MV-4-11 (cell line): ENCODE data around the gene NRL.

Experiments used
- DNase-seq: peaks from one replicate; lab custom pipeline; 2025; lab: John Stamatoyannopoulos, UW

Gene NRL

DNA sequence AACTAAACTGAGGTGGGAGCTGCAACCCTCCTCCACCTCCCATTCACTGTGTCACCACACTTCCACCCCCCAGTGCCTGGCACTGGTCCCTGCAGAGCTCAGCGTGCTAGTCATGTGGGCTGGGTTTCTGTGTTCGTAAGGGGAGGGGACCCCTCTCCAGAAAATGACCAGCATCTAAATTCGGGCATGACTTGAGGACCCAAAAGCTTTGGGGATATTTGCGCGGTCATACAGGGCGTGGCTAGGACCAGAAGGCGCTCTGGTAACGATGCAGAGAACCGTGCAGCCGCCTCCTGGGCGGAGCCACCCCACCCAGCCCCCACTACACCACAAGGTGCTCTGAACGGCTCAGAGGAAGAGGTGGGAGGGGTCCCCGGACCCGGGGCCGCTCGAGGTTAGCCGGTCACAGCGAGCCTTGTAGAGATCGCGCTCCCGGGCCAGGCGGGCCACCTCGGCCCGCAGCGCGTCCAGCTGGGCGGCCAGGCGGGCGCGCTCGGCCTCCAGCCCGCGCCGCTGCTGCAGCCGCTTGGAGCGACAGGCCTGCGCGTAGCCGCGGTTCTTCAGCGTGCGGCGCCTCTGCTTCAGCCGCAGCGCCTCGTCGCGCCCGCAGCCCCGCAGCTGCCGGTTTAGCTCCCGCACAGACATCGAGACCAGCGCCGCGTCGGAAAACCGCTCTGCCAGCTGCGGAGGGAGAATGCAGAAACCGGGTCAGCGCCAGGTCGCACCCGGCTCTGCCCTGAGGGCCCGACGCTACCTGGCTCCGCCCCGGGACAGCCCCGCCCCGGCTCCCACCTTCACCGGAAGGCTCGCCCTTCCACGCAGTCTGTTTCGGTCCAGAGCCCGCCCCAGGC lies 33.6 kb downstream of the NRL start:
- DNase-seq, result no peak

DNA sequence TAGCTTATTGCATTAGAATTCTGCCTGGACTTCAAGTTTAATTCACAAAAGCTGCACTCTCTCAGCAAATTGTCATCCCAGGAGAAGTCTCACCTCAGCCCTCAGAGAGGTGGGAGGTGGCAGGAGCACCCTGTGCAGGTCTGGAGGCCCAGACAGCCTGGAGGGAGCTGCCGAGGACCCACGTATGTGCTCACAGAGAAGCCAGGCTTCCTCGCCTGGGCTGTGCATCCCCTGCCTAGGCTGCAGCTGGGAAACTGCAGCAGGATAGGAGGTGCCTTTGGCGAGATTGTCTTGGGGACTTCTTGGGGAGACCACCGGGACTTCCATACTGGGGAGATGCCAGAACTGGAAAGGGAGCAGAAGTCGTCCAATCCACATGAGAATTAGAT lies 34.6 kb downstream of the NRL start:
- DNase-seq, result no peak

DNA sequence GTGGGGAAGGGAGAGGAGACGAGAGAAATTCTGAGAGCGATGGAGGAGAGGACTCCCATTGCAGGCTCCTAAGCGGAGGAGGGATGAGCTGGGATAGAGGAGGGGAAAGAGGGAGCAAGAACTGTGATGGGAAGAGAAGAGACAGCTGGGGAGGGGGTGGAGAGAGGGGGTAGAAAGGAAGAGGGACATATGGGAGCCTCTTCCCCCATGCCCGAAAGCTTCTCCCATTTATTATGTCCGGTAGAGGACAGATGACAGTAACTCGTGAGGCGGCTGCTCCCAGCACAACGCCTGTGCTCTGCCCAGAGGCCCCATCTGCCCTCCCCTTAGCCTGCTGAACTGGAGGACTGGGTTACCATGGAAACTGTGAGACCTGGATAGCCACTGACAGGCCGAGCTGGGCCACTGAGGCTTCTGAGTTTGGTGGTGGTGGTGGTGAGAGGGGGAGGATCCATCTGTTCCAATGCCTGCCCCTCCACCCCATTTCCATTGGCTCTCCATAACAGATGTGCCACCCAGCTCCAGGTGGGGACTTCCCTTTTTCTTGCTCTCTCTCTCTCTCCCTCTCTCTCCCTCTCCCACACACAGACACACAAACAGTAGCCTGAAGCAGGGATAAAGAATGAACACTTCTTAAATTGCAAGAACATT lies 35.1 kb downstream of the NRL start:
- DNase-seq, result peak; percentile 16

DNA sequence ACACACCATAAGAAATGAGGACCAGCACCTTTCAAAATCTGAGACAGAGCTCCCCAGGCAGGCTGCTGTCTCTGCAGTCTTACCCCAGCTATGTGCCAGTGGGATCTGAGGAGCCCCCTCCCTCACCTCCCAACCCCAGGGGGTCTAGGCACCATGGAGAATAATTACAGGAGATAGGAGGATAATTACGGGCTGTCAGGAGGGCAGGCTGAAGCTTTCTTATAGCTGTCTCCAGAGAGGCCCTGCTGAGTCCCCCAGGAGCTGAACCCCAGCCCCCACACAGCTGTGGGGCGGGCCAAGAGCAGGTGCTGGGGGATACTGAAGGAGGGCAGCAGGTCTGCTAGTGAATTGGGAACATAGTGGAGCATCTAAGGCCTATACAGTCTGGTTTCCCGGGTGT lies 36.6 kb downstream of the NRL start:
- DNase-seq, result no peak

DNA sequence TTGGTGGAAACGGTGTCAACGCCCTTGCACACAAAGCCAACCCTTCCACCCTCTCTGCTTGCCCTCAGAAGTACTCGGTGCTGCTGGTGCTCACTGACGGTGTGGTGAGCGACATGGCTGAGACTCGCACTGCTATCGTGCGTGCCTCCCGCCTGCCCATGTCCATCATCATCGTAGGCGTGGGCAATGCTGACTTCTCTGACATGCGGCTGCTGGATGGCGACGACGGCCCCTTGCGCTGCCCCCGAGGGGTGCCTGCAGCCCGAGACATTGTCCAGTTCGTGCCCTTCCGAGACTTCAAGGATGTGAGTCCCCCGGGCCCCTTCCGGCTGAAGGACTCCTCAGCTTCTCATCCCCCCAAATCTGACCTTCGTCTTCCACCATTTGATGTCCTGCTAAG lies 37.7 kb downstream of the NRL start:
- no peak for DNase-seq

DNA sequence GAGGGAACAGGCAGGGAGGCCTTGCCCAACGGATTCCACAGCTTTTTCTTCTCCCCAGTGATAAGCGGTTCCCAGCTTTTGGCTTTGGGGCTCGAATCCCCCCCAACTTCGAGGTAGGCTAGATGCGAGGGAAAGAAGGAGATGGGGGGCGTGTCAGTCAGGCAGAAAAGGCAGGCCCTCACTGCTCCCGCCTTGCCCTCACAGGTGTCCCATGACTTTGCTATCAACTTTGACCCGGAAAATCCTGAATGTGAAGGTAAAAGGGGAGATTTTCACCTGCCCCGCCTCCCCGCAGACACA lies 38.5 kb downstream of the NRL start:
- no peak for DNase-seq

DNA sequence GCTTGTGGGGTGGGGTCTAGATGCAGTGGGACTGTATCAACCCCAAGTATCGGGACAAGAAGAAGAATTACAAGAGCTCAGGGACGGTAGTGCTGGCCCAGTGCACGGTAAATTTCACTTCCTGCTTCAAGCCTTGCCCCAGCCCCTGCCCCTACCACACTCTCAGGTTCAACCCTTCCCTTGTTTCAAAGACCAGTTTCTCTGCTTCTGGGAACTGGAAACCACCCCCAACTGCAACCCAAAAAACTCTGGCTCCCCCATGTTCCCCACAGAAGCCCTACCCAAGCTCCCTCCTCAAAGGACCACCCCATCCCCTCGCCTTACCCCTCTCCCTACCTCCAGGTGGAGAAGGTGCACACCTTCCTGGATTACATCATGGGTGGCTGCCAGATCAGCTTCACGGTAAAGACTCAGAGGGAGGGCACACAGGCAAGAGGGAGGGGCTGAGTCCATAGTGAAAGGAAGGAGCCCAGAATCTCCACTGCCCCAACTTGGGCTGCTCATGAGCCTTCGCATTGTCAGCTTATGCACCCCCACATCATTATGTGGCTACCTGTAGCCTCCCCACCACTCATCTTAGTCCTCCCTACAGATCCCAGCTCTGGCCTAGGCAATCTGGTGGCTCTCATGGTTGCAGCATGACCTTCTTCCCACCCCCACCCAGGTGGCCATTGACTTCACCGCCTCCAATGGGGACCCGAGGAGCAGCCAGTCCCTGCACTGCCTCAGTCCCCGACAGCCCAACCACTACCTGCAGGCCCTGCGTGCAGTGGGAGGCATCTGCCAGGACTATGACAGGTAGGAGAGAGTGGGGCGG lies 39.1 kb downstream of the NRL start:
- DNase-seq, result no peak

DNA sequence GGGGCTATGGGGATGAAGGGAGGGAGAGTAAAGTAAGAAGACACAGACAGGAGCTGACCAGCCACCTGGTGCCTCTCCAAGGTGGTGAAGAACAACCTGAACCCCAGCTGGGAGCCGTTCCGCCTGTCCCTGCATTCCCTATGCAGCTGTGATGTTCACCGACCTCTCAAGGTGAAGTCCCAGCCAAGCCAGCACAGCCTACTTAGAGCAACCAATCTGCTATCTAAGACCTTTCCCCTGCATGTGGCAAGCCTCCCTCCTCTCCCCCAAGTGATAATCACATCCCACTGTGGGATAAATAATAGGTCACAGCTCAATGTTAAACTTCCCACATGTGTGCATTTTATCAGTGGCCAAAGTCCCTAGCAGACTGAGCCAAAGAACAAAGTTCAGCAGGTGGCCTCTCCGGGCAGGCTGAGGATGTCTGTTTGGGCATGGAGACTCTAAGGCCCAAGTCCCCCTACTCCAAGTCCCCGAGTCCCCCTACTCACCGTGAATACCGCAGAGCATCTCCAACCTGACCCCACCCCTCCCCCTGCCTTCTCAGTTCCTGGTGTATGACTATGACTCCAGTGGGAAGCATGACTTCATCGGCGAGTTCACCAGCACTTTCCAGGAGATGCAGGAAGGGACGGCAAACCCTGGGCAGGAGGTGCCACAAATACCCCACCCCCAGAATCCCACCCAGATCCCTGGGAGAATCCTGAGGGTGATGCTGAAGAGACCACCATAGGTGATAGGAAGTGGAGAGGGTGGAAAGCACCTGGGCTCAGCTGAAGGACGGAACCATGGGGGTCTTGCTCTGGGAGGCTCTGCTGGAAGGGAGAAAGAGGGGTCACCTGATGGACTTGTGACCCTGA lies 39.9 kb downstream of the NRL start:
- DNase-seq, result no peak

DNA sequence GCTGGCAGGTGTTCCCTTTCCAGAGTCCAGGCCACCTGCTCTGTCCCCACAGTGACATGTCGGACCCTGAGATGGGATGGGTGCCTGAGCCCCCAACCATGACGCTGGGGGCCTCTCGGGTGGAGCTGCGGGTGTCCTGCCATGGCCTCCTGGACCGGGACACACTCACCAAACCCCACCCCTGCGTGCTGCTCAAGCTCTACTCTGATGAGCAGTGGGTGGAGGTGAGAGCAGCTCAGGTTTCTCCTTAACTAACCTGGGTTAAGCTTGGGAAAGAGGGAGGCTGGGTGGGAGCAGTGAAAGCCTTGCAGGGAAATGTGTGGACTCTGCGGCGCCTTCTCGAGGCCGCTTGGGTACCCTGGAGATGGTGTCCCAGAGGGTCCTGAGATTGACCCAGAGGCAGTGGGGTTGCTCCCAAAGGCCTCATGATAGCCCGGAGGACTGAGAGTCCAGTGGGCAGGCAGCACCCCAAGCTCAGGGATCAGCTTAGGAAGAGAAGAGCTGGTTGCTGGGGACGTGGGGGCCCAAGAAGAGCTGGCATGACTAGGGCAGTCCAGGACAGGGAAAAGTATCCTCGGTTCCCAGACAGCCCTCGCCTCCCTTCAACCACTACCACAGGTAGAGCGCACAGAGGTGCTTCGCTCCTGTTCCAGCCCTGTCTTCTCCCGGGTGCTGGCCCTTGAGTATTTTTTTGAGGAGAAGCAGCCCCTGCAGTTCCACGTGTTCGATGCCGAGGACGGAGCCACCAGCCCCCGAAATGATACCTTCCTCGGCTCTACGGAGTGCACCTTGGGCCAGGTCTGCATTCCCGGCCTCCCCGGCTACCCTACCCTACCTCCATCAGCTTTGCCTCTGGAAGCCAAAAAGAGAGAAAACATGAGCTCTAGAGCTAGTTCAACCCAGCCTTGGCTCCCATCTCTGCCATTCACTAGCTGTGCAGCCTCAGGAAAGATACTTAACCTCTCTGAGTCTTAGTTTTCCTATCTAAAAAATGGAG lies 41.6 kb downstream of the NRL start:
- no peak for DNase-seq

DNA sequence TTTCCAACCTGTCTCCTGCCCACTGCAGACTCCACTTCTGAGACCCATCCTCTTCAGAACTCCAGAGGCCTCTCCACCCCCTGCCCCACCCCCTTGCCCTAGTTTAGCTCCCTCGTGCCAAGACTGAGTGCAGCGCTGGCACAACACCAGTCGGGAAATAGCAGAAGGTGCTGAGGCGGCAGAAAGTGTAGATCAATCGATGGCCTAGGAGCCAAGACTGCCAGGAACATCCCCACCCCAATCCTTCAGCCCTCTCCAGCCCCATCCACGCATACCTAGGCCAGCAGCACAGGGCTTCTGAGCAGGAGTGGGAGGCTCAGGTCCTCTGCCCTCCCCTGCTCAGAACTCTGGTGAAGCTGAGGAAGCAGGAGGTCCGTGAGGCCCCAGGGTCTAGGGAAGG lies 42.3 kb downstream of the NRL start:
- DNase-seq, result no peak

DNA sequence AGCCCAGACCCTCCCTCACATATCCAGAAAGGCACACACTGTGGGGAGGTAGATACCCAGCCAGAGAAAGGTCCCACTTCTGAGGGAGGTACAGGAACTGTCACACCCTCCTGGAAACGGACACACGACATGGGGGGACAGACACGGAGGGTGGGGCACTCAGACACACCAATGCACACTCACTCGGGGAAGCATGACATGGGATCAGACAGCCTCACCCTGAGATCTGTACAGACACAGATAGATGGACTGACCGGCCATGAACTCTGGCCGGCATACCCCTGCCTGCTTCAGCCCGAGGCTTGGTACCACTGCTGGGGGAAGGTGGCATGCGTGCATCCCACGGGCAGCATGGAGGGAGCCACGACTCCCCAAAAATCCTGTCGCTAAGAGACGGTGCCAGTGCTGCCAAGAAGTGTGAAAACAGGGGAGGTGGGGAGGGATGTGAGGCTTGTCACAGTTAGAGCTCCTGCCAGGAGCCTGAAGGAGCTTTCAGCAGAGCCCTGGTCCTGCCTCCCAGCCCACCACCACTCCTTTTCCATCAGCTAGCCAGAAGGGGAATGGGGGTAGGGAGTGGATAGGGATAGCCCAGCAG lies 42.8 kb downstream of the NRL start:
- no peak for DNase-seq

DNA sequence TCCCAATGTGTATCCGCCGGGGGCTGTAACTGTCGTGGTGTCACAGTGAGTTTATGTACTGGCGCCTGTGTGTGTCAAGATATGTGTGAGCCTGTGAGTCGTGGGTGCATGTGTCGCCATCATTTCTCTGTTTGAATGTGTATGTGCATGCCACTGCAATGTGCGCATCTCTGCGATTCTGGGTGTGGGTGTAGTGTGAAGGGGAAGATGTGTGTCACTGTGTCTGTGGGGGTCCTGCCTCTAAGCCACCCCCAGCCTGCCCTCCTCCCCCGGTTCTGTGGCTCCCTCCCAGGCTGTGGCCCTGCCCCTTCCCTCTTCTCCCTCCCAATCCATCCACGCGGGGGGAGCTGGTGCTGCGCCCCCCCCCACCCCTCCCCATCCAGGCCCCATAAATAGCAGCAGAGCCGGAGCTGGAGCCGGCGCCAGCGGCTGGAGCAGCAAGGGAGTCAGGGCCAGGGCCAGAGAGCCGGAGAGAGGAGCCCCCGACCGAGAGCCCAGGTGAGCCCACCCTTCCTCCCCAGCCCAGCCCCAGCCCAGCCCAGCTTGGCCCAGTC lies 43.5 kb downstream of the NRL start, which contains the start of gene CPNE6:
Gene CPNE6, plus strand, starts transcription at position 419 of the 554 bp plus-strand sequence. CDS start 1,375 bp downstream, outside the sequence.
- DNase-seq, result peak; percentile 31

DNA sequence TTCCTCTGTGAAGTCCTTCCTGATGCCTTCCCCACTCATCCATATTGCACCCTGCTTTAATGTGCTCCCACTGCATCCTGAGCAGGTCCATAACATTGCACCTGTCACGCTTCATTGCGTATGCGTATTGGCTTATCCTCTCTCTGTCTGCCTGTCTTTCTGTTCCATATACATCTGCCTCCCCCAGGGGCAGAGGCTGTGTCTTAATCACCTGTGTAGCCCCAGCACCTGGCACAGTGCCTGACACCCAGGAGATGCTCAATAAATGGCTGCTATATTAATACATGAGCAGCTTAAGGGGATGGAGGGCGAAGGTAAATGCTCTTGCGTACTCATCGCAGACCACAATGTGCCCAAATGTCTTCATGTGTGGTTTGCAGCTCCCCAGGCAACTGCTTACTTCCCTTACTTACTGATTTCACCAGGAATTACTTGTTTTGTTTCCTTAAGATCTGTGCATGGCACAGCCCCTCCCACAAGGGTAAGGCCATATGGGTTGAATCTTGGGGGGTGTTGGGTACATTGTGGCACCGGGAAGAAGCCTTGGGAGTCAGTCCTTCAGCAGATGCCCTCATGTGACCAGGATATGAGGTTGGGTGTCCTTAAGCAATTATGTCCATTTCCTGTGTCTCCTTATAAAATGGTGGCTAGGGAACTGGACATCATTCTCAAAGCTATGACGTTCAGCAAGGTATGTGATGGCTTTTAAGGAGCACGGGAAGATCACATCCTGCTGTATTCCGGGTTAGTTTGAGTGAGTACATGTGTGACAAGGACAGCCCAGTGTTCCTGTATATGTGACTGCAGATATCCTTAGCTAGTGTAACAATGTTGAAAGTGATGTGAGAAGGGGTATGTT lies 44.2 kb downstream of the NRL start:
- DNase-seq, result no peak

DNA sequence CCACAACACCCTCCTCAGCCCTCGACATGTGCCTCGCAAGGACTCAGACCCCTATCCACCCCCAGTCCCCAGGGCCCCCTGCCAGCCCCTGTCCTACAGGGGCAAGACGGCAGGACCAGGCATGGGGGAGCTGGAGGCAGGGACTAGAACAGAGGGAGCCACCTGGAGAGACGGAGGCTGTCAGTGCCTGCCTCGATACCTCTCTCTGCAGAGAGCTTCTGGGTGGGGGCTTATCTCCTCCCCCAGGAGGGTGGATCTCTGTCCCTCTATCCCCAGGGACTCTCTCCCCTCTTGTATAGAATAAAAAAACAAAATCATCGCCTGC lies 45.4 kb downstream of the NRL start:
- DNase-seq, result no peak

DNA sequence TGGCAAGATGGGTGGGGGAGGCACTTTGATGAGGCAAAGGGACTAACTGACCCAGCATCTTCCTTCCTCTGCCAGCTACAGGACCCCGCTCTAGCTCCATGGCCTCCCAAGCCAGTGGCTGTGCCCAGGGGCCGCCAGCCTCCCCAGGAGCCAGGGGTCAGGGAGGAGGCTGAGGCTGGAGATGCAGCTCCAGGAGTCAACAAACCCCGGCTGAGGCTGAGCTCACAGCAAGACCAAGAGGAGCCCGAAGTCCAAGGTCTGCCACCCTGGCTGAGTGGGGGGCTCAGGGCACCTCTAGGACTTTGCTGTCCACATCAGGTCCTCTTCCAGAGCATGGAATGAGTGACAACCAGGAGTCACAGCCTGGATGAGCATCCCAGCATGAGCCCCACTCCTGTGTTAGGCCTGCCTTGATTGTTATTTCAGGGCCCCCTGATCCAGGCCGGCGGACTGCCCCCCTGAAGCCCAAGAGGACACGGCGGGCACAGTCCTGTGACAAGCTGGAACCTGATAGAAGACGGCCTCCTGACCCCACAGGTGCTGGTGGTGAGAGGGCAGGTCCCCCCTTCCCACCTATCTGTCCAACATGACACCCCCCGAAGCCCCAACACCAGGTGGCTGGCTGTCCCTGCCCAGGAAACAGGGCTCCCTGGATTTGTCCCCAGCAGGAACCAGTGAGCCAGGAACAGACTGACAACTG lies 45.9 kb downstream of the NRL start:
- no peak for DNase-seq

DNA sequence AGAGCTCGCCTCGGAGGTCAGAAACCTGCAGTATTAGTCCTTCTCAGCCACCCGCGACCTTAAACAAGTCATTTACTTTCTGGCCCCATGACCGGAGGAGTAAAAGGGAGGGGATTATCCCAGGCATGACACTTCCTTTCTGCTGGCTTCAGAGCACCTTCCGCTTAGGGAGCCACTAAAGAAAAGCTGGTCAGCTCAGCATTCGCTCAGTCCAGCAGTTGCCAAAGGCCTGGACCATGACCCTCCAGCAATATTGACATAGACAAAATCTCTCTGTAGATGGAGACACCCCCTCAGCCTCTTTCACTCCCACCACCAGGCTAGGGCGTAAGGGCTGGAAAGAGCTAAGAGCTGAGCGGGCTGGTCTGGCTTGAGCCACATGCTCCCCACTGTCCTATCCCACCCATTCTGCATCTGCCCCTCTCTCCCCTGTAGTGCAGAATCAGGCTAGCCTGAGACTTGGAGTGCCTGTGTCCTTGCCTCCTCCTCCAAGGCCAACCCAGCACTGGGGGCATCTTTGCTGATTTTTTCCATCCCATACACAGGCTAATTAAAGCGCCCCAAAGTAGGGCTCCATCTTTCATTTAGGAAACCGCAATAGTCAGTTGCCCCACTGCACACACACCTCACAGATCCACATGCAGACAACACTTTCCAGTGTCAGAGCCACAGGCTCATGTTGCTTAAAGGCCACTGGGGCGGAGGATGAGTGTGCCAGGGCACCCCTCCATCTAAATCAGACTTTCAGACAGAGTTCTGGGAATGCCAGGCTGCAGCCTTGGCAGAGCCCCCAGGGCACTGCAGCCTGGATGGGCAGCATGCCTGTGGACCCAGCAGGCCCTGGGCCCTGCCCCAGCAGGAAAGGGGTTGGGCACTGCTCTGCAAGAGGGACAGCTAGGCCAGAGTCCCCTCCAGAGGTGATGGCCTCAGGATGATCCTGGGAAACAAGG lies 47.3 kb downstream of the NRL start:
- DNase-seq, result no peak

DNA sequence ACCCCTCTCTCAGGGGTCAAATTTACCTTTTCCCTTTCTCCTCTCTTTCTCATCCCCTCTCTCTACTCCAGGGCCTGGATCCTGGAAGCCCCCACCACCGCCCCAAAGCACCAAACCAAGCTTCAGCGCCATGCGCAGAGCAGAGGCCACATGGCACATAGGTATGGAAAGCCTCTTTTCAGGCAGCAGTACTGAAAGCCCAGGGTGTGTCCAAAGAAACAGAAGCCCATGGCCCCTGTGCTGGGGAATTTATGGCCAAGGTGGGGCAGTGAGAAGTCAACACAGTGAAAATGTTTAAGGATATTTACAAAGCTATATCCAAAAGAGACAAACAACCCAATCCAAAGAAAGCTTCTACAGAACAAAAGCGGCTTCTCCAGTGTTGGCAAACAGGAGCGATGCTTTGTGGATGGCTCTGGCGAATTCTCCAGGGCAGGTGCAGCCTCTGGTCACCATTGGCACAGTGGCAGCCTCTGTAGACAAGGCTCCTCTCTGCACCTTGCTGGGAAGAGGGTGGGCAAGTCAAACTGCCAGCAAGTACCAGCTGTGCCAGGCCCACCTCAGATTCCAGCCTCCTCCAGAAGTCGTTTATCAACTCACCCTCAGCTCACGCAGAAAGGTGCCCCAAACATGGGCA lies 48.1 kb downstream of the NRL start:
- no peak for DNase-seq
